GM12878 (cell line): ENCODE data around the gene TIE1.

Experiments
- CHD2 ChIP-seq: IDR thresholded peaks from 2 replicates; pipeline ENCODE4 v1.6.1; 2011; ENCODE audit warnings: low read depth, low read length, improper control_type of control experiment, borderline replicate concordance
- CTCF ChIP-seq, 3 experiments: IDR thresholded peaks in 2 of 3; conservative IDR thresholded peaks in 1 of 3; 2 replicates each; pipeline ENCODE4 v1.5.1; 2011; ENCODE audit warnings: low read depth in 3 of 3, low read length in 3 of 3, mild to moderate bottlenecking in 3 of 3, control low read depth in 2 of 3, moderate library complexity in 2 of 3, inconsistent platforms in 1 of 3, mixed read lengths in 1 of 3; ENCODE audit not compliant: control insufficient read depth in 2 of 3, insufficient read depth in 1 of 3; ENCODE audit errors: extremely low read depth in 1 of 3
- ETV6 ChIP-seq, 2 experiments: fragments of 450-650 bp in 1 of 2; IDR thresholded peaks in 1 of 2; conservative IDR thresholded peaks in 1 of 2; 2 replicates each; pipeline ENCODE4 v1.6.1; 2014; ENCODE audit warnings: antibody characterized with exemption in 1 of 2, borderline replicate concordance in 1 of 2, low read depth in 1 of 2, mild to moderate bottlenecking in 1 of 2, moderate library complexity in 1 of 2
- POLR2A ChIP-seq: IDR thresholded peaks from 2 replicates; pipeline ENCODE4 v1.6.1; 2011; ENCODE audit warnings: low read depth, mild to moderate bottlenecking, low read length
- RBBP5 ChIP-seq: fragments of 200-600 bp; sonication (generic); conservative IDR thresholded peaks from 2 replicates; pipeline ENCODE4 v1.6.1; 2016
- ZBED1 ChIP-seq: IDR thresholded peaks from 2 replicates; pipeline ENCODE4 v1.6.1; 2016; ENCODE audit warnings: borderline replicate concordance
- TF ChIP-seq, protein P1 (sequence below): fragments of 450-650 bp; IDR thresholded peaks from 2 replicates; pipeline ENCODE4 v1.6.1; 2016; ENCODE audit warnings: mild to moderate bottlenecking

DNA sequence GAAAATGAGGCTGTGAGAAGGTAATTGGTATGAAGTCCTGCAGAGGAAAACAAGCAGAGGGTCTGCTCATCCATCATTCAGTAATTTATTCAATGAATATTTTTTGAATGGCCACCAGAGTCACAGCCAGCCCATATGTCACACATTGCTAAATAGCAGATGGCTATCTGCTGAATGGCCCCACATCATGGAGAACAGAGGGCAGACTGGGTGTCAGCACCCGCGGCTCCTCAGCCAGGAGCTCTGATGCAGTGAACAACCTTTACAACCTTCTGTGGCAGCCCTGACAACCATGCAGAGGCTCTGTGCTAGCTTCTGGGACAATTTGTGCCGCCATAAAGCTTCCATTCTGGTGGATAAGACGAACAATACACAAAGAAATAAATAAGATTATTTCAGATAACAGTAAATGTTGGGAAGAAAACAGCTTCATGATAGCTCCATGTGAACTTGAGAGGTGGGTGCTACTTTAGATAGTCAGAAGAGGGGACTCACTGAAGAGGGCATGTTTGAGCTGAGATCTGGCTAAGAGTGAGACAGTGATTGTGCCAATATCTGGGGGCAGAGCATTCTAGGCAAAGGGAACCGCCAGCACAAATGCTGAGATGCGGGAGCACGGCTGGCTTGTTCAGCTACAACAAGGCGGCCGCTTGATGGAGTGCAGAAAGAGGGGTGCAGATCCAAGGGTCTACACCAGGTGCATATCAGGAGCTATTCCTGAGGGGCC lies 12.6 kb upstream of the TIE1 start:
- TF ChIP-seq POLR2A, result no peak
- no peak for TF ChIP-seq CTCF (IDR thresholded peaks at IDR 0.05 in 2 of 3, conservative IDR thresholded peaks at IDR 0.05 in 1 of 3; ENCODE audit: control insufficient read depth in 2 of 3, extremely low read depth in 1 of 3, insufficient read depth in 1 of 3, low read depth in 3 of 3, low read length in 3 of 3)
- TF ChIP-seq RBBP5, result no peak
- TF ChIP-seq, protein P1, sequence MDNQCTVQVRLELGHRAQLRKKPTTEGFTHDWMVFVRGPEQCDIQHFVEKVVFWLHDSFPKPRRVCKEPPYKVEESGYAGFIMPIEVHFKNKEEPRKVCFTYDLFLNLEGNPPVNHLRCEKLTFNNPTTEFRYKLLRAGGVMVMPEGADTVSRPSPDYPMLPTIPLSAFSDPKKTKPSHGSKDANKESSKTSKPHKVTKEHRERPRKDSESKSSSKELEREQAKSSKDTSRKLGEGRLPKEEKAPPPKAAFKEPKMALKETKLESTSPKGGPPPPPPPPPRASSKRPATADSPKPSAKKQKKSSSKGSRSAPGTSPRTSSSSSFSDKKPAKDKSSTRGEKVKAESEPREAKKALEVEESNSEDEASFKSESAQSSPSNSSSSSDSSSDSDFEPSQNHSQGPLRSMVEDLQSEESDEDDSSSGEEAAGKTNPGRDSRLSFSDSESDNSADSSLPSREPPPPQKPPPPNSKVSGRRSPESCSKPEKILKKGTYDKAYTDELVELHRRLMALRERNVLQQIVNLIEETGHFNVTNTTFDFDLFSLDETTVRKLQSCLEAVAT, result no peak
- no peak for TF ChIP-seq CHD2
- TF ChIP-seq ETV6 (conservative IDR thresholded peaks at IDR 0.05 in 1 of 2, IDR thresholded peaks at IDR 0.05 in 1 of 2; ENCODE audit: borderline replicate concordance in 1 of 2, low read depth in 1 of 2), result no peak
- no peak for TF ChIP-seq ZBED1
